Measurements from ENCODE around the gene CCDC142.

The CCDC142 gene

DNA sequence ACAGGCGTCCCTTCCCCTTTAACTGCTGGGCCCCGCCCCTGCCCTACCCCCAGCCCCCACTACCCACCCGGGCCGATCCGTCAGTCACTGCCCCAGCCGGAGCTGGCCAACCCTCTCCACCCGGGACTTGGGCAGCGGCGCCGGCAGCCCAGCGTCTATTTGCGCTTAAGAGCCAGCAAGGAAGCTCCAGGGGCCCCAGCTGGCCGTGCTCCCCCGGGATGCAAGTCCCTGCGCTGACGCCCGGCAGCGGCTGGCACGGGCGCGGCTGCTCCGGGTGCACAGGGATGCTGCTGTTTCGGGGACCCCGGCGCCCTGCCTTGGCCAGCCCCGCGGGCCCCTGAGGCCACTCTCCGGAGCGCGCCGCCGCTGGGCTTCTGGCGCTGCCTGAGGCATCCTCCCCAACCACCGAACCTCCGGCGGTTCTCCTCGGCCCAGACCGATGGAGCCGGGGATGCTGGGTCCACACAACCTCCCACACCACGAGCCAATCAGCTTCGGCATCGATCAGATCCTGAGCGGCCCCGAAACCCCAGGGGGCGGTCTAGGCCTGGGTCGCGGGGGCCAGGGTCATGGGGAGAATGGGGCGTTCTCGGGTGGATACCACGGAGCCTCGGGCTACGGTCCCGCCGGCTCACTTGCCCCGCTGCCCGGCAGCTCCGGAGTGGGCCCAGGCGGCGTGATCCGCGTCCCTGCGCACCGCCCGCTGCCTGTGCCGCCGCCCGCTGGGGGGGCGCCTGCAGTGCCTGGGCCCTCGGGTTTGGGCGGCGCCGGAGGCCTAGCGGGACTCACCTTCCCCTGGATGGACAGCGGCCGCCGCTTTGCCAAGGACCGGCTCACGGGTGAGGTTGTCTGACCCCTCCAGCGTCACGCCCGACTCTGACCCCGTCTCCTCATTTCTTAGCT is 31.8 kb upstream of the CCDC142 start, which contains the start of gene TLX2:
TLX2 (plus strand) TSS at position 83 of the 903 bp plus-strand sequence; CDS start at position 440, 357 bp downstream.
- no peak for TF ChIP-seq CTCF (IDR thresholded peaks at IDR 0.05; ENCODE audit: control extremely low read depth, extremely low read depth, low read depth, missing control alignments)
- peak; percentile 31 for DNase-seq (ENCODE audit: extremely low spot score)
- ChIA-PET CTCF (interaction anchor here (1.0 to 3.9 kb wide), 4 partner anchors 17 to 74 kb away, joined by 3 to 10 read pairs (median 4); partner anchors contain the start of genes CCDC142 and TTC31), POLR2A (interaction anchor here (0.7 kb wide), 1 partner anchor 8 kb away, joined by 4 read pairs; no protein-coding TSS in a partner anchor)

- DNase-seq (ENCODE audit: extremely low spot score) = peak; percentile 32
- ChIA-PET POLR2A (interaction anchor here (0.7 kb wide), 1 partner anchor 9 kb away, joined by 4 read pairs; no protein-coding TSS in a partner anchor), CTCF (interaction anchor here (1.1 to 3.9 kb wide), 3 partner anchors 16 to 72 kb away, joined by 3 to 10 read pairs (median 4); partner anchors contain the start of genes CCDC142 and TTC31)
- no peak for TF ChIP-seq CTCF (IDR thresholded peaks at IDR 0.05; ENCODE audit: control extremely low read depth, extremely low read depth, low read depth, missing control alignments)
Observed at GRCh38 chr2:74513605-74514367, 31.0 kb upstream of the CCDC142 start.

- no peak for TF ChIP-seq CTCF (IDR thresholded peaks at IDR 0.05; ENCODE audit: control extremely low read depth, extremely low read depth, low read depth, missing control alignments)
- CTCF ChIA-PET = interaction anchor here (1.1 to 3.9 kb wide), 2 partner anchors 16 to 30 kb away, joined by 3 to 10 read pairs; partner anchors contain the start of genes CCDC142 and TTC31
- POLR2A ChIA-PET = no interaction called here
- no peak for DNase-seq (ENCODE audit: extremely low spot score)
Observed at GRCh38 chr2:74512744-74513604, 30.2 kb upstream of the CCDC142 start.

DNA sequence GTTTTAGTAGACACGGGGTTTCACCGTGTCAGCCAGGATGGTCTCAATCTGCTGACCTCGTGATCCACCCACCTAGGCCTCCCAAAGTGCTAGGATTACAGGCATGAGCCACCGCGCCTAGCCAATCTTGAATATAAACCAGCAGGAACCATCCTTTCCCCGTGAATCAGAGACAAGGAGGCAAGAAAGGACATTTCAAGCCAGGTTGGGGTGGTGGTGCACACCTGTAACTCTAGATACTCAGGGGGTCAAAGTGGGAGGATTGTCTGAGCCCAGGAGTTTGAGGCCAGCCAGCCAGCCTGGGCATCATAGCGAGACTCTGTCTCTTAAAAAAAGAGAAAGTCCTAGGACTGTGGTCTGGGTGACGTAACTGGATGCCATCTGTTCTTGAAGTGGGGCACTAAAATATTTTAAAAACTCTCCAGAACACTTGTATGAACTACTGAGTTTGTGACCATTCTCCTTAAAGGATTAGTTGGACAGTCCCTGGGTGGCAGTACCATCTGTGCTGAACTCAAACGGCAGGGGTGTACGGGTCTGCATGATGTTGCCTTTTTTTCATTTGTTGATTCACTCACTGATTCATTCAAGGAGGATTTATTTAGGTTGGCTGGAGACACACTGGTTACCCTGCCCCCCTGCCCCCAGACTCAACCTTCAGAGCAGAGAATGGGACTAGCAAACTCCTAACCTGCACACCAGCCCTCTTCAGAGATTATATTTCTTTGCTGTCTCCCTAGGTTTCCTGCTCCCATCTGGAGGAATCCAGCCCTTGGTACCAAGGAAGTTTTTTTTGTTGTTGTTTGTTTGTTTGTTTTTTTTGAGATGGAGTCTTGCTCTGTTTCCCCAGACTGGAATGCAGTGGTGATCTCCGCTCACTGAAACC is 28.5 kb upstream of the CCDC142 start:
- POLR2A ChIA-PET = no interaction called here
- CTCF ChIA-PET = interaction anchor here (3.9 kb wide), 1 partner anchor 28 kb away, joined by 10 read pairs; the partner anchor contains the start of genes CCDC142 and TTC31
- no peak for DNase-seq (ENCODE audit: extremely low spot score)
- TF ChIP-seq CTCF (IDR thresholded peaks at IDR 0.05; ENCODE audit: control extremely low read depth, extremely low read depth, low read depth, missing control alignments) = no peak

- POLR2A ChIA-PET = interaction anchor here (0.5 to 0.6 kb wide), 2 partner anchors 351 to 573 kb away, joined by 3 to 6 read pairs; no protein-coding TSS in a partner anchor
- TF ChIP-seq CTCF (IDR thresholded peaks at IDR 0.05; ENCODE audit: control extremely low read depth, extremely low read depth, low read depth, missing control alignments) = no peak
- CTCF ChIA-PET = interaction anchor here (0.7 to 2.4 kb wide), 8 partner anchors 9 to 78 kb away, joined by 3 to 21 read pairs (median 6); partner anchors contain the start of genes AUP1, CCDC142, HTRA2 and MRPL53
- no peak for DNase-seq (ENCODE audit: extremely low spot score)
Observed at GRCh38 chr2:74510272-74510671, 27.5 kb upstream of the CCDC142 start.

All from GM10248 (cell line).